ENCODE measurements around the gene ATG3.
"Not testable (repeated sequence)": the region's sequence is repeated elsewhere in the genome, so short reads cannot be mapped to it uniquely, and the experiment has no call there.

ATG3 gene

GRCh38 chr3:112524127-112524526 lies 37.6 kb downstream of the ATG3 start:
- H3K4me1 ChIP-seq (ENCODE audit: control extremely low read depth in 1 of 4, control insufficient read depth in 4 of 4, insufficient read depth in 4 of 4, low read length in 3 of 4): peaks cover 4 to 11% (median 5%) of the 10 kb centered on the region in 4 experiments
- H3K4me3 ChIP-seq (ENCODE audit: control insufficient read depth in 1 of 7, extremely low read depth in 1 of 7, insufficient read depth in 4 of 7, low read depth in 2 of 7, low read length in 6 of 7); H3K9me3 ChIP-seq (ENCODE audit: control extremely low read depth in 1 of 5, control insufficient read depth in 4 of 5, insufficient read depth in 2 of 5, low read depth in 1 of 5, low read length in 4 of 5); CTCF ChIA-PET; POLR2A ChIA-PET; DNase-seq; H3K27ac ChIP-seq (ENCODE audit: insufficient read depth in 1 of 2, low read depth in 1 of 2, low read length in 2 of 2, poor library complexity in 1 of 2, severe bottlenecking in 2 of 2); H3K27me3 ChIP-seq (replicated peaks in 2 of 5; ENCODE audit: control insufficient read depth in 4 of 5, insufficient read depth in 5 of 5, low read length in 4 of 5): not testable (repeated sequence)
- WGBS (ENCODE audit: insufficient coverage): no CpG with 5 or more reads among the region's 6 CpGs
- peaks cover 7 to 25% (median 9%) of the 10 kb centered on the region in 4 experiments for H3K36me3 ChIP-seq (ENCODE audit: control insufficient read depth in 4 of 4, insufficient read depth in 4 of 4, low read length in 3 of 4)

DNA sequence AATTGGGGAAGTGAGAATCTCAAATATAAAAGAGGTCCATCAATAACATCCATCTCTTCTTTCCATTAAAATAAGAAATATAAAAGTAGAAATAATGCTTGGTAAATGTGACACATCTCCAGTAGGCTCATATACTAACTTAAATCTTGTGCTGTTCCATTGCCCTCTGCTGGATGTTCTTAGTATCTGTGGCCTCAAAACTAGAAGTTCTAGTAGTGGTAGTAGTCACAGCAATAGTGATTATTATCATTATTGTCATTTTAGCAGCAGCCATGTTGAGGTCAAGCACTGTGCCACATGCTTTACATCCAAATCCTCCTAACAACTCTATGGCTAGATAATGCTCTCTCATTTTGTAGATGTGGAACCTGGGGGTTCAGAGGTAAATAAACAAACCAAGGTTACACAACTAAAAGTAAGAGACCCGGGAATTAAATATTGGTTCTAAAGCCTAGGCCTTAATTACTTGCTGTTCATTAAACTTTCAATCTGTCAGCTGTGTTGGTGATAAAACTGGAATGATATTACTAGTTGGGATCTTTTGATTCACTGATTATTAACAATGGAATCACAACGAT lies 42.2 kb downstream of the ATG3 start:
- Histone ChIP-seq H3K27ac (ENCODE audit: insufficient read depth in 1 of 2, low read depth in 1 of 2, low read length in 2 of 2, poor library complexity in 1 of 2, severe bottlenecking in 2 of 2) (no peak overlapping the region), H3K4me3 (ENCODE audit: control insufficient read depth in 1 of 7, extremely low read depth in 1 of 7, insufficient read depth in 4 of 7, low read depth in 2 of 7, low read length in 6 of 7) (no peak overlapping the region), H3K9me3 (ENCODE audit: control extremely low read depth in 1 of 5, control insufficient read depth in 4 of 5, insufficient read depth in 2 of 5, low read depth in 1 of 5, low read length in 4 of 5) (no peaks in the 10 kb centered on the region), H3K36me3 (ENCODE audit: control insufficient read depth in 4 of 4, insufficient read depth in 4 of 4, low read length in 3 of 4) (peaks cover 0 to 1% (median 0%) of the 10 kb centered on the region in 4 experiments), H3K4me1 (ENCODE audit: control extremely low read depth in 1 of 4, control insufficient read depth in 4 of 4, insufficient read depth in 4 of 4, low read length in 3 of 4) (peaks cover 4 to 15% (median 5%) of the 10 kb centered on the region in 4 experiments), H3K27me3 (replicated peaks in 2 of 5; ENCODE audit: control insufficient read depth in 4 of 5, insufficient read depth in 5 of 5, low read length in 4 of 5) (no peaks in the 10 kb centered on the region)
- ChIA-PET POLR2A (no interaction called here), CTCF (interaction anchor here (0.7 to 3.9 kb wide), 27 partner anchors 13 to 408 kb away, joined by 3 to 33 read pairs (median 4); partner anchors contain the start of genes CD200 and SLC9C1)
- WGBS (ENCODE audit: insufficient coverage): no CpG with 5 or more reads among the region's 2 CpGs
- peak; percentile 82 to 89 (median 87) for DNase-seq

DNA sequence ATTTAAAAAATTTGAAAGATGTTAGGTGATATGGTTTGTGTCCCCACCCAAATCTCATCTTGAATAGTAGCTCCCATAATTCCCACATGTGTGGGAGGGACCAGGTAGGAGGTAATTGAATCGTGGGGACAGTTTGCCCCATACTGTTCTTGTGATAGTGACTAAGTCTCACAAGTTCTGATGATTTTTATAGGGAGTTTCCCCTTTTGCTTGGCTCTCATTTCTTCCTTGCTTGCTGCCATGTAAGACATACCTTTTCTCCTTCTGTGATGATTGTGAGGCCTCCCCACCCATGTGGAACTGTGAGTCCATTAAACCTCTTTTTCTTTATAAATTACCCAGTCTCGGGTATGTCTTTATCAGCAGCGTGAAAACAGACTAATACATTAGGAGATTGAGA lies 42.8 kb downstream of the ATG3 start:
- POLR2A ChIA-PET; H3K36me3 ChIP-seq (ENCODE audit: control insufficient read depth in 4 of 4, insufficient read depth in 4 of 4, low read length in 3 of 4); H3K9me3 ChIP-seq (ENCODE audit: control extremely low read depth in 1 of 5, control insufficient read depth in 4 of 5, insufficient read depth in 2 of 5, low read depth in 1 of 5, low read length in 4 of 5); H3K27me3 ChIP-seq (replicated peaks in 2 of 5; ENCODE audit: control insufficient read depth in 4 of 5, insufficient read depth in 5 of 5, low read length in 4 of 5); H3K4me3 ChIP-seq (ENCODE audit: control insufficient read depth in 1 of 7, extremely low read depth in 1 of 7, insufficient read depth in 4 of 7, low read depth in 2 of 7, low read length in 6 of 7); H3K27ac ChIP-seq (ENCODE audit: insufficient read depth in 1 of 2, low read depth in 1 of 2, low read length in 2 of 2, poor library complexity in 1 of 2, severe bottlenecking in 2 of 2): not testable (repeated sequence)
- CTCF ChIA-PET: interaction anchor here (0.7 to 3.9 kb wide), 18 partner anchors 54 to 419 kb away, joined by 3 to 33 read pairs (median 3); partner anchors contain the start of gene CD200
- H3K4me1 ChIP-seq (ENCODE audit: control extremely low read depth in 1 of 4, control insufficient read depth in 4 of 4, insufficient read depth in 4 of 4, low read length in 3 of 4): peaks cover 4 to 15% (median 5%) of the 10 kb centered on the region in 4 experiments
- DNase-seq: peak; percentile 16 to 68 (median 55)
- no CpG with 5 or more reads among the region's 3 CpGs for whole genome bisulfite sequencing (ENCODE audit: insufficient coverage)

DNA sequence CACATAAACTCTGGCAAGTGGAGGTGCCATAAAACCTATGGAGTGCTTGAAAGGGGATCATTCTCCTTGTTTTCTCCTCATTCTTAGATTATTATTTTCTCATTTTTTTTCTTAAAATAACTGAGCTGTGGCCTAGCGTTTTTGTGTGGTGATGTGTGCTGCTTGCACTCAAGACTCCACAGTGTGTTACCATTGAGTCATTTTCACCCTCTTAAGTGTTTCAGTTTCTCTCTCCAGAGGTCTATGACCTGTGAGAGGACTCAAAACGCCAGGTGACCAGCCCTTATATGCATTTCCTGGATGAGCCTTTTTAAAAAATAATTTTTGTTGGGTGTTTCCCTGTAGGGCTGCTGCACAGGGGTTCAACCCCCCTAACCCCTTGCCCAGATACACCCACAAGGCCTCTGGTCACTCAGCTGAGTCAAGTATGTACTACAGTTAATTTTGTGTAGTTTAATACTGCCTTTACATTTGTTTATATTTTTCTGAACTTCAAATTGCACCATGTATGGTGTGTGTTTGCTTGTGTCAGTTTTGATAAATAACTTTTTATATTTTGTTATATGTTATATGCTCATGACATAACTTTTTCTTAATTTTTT lies 47.1 kb downstream of the ATG3 start:
- no peak overlapping the region for H3K4me3 ChIP-seq (ENCODE audit: control insufficient read depth in 1 of 7, extremely low read depth in 1 of 7, insufficient read depth in 4 of 7, low read depth in 2 of 7, low read length in 6 of 7)
- ChIA-PET POLR2A (no interaction called here), CTCF (interaction anchor here (0.9 to 1.6 kb wide), 3 partner anchors 48 to 221 kb away, joined by 4 to 6 read pairs (median 5); partner anchors contain the start of genes CD200 and SLC9C1)
- H3K27ac ChIP-seq (ENCODE audit: insufficient read depth in 1 of 2, low read depth in 1 of 2, low read length in 2 of 2, poor library complexity in 1 of 2, severe bottlenecking in 2 of 2): no peak overlapping the region
- H3K36me3 ChIP-seq (ENCODE audit: control insufficient read depth in 4 of 4, insufficient read depth in 4 of 4, low read length in 3 of 4): no peaks in the 10 kb centered on the region
- DNase-seq: no peak
- H3K4me1 ChIP-seq (ENCODE audit: control extremely low read depth in 1 of 4, control insufficient read depth in 4 of 4, insufficient read depth in 4 of 4, low read length in 3 of 4): peaks cover 0 to 4% (median 0%) of the 10 kb centered on the region in 4 experiments
- no peaks in the 10 kb centered on the region for H3K27me3 ChIP-seq (replicated peaks in 2 of 5; ENCODE audit: control insufficient read depth in 4 of 5, insufficient read depth in 5 of 5, low read length in 4 of 5)
- peaks cover 0 to 7% (median 2%) of the 10 kb centered on the region in 5 experiments for H3K9me3 ChIP-seq (ENCODE audit: control extremely low read depth in 1 of 5, control insufficient read depth in 4 of 5, insufficient read depth in 2 of 5, low read depth in 1 of 5, low read length in 4 of 5)
- no CpG with 5 or more reads among the region's 2 CpGs for WGBS (ENCODE audit: insufficient coverage)

- DNase-seq: peak in 1 of 3 donors; percentile 13
- peaks cover 0 to 9% (median 2%) of the 10 kb centered on the region in 5 experiments for H3K9me3 ChIP-seq (ENCODE audit: control extremely low read depth in 1 of 5, control insufficient read depth in 4 of 5, insufficient read depth in 2 of 5, low read depth in 1 of 5, low read length in 4 of 5)
- POLR2A ChIA-PET: no interaction called here
- no peak overlapping the region for H3K27ac ChIP-seq (ENCODE audit: insufficient read depth in 1 of 2, low read depth in 1 of 2, low read length in 2 of 2, poor library complexity in 1 of 2, severe bottlenecking in 2 of 2)
- CTCF ChIA-PET: no interaction called here
- no peak overlapping the region for H3K4me3 ChIP-seq (ENCODE audit: control insufficient read depth in 1 of 7, extremely low read depth in 1 of 7, insufficient read depth in 4 of 7, low read depth in 2 of 7, low read length in 6 of 7)
- H3K4me1 ChIP-seq (ENCODE audit: control extremely low read depth in 1 of 4, control insufficient read depth in 4 of 4, insufficient read depth in 4 of 4, low read length in 3 of 4): peaks cover 0 to 4% (median 2%) of the 10 kb centered on the region in 4 experiments
- H3K36me3 ChIP-seq (ENCODE audit: control insufficient read depth in 4 of 4, insufficient read depth in 4 of 4, low read length in 3 of 4): no peaks in the 10 kb centered on the region
- no peaks in the 10 kb centered on the region for H3K27me3 ChIP-seq (replicated peaks in 2 of 5; ENCODE audit: control insufficient read depth in 4 of 5, insufficient read depth in 5 of 5, low read length in 4 of 5)
Measured at GRCh38 chr3:112512320-112512719, 49.4 kb downstream of the ATG3 start.

DNA sequence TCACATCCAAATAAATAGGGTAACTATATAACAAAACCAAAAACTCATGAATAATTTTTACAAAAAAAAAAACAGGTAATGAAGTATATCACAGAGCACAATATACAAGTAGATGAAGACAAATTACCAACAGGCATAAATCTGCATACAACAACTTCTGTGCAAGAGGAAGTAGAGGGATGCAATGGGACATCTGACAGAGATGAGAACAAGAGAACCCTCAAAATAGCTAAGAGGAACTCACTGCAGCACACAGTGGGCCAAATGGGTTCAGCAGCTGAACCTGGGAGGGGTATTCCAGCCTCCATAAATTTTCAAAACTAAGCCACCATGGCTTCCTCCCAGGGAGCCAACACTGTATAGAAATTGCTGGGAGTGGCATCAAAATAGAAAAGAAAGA lies 52.9 kb downstream of the ATG3 start:
- ChIA-PET CTCF (no interaction called here), POLR2A (no interaction called here)
- Histone ChIP-seq H3K9me3 (ENCODE audit: control extremely low read depth in 1 of 5, control insufficient read depth in 4 of 5, insufficient read depth in 2 of 5, low read depth in 1 of 5, low read length in 4 of 5) (peaks cover 0 to 9% (median 2%) of the 10 kb centered on the region in 5 experiments), H3K4me1 (ENCODE audit: control extremely low read depth in 1 of 4, control insufficient read depth in 4 of 4, insufficient read depth in 4 of 4, low read length in 3 of 4) (peaks cover 0 to 6% (median 1%) of the 10 kb centered on the region in 4 experiments), H3K27ac (ENCODE audit: insufficient read depth in 1 of 2, low read depth in 1 of 2, low read length in 2 of 2, poor library complexity in 1 of 2, severe bottlenecking in 2 of 2) (no peak overlapping the region), H3K27me3 (replicated peaks in 2 of 5; ENCODE audit: control insufficient read depth in 4 of 5, insufficient read depth in 5 of 5, low read length in 4 of 5) (no peaks in the 10 kb centered on the region), H3K4me3 (ENCODE audit: control insufficient read depth in 1 of 7, extremely low read depth in 1 of 7, insufficient read depth in 4 of 7, low read depth in 2 of 7, low read length in 6 of 7) (no peak overlapping the region), H3K36me3 (ENCODE audit: control insufficient read depth in 4 of 4, insufficient read depth in 4 of 4, low read length in 3 of 4) (no peaks in the 10 kb centered on the region)
- peak in 1 of 3 donors; percentile 19 for DNase-seq

DNA sequence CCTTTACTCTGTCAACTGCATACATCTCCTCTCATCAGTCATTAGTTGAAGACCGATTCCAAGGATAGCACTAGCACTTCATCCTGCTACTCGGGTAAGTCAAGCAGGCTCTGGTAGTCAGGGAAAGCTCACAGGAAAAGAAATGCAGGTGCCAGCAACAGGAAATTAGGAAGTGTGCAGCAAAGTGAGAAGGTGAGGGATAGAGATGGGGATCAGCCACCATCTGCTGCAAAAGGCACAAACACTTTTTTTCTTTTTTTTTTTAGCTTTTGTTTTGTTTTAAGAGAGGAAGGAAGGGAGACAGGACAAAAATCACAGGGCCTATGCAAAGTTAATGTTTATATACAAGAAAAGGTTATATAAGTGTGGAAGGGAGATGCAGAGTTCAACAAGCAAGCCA lies 53.5 kb downstream of the ATG3 start:
- no peaks in the 10 kb centered on the region for H3K36me3 ChIP-seq (ENCODE audit: control insufficient read depth in 4 of 4, insufficient read depth in 4 of 4, low read length in 3 of 4)
- H3K9me3 ChIP-seq (ENCODE audit: control extremely low read depth in 1 of 5, control insufficient read depth in 4 of 5, insufficient read depth in 2 of 5, low read depth in 1 of 5, low read length in 4 of 5): peaks cover 0 to 6% (median 2%) of the 10 kb centered on the region in 5 experiments
- H3K27ac ChIP-seq (ENCODE audit: insufficient read depth in 1 of 2, low read depth in 1 of 2, low read length in 2 of 2, poor library complexity in 1 of 2, severe bottlenecking in 2 of 2): no peak overlapping the region
- no peaks in the 10 kb centered on the region for H3K27me3 ChIP-seq (replicated peaks in 2 of 5; ENCODE audit: control insufficient read depth in 4 of 5, insufficient read depth in 5 of 5, low read length in 4 of 5)
- ChIA-PET POLR2A (no interaction called here), CTCF (interaction anchor here (0.7 to 3.1 kb wide), 2 partner anchors 12 to 385 kb away, joined by 3 to 9 read pairs; no protein-coding TSS in a partner anchor)
- H3K4me1 ChIP-seq (ENCODE audit: control extremely low read depth in 1 of 4, control insufficient read depth in 4 of 4, insufficient read depth in 4 of 4, low read length in 3 of 4): peaks cover 0 to 6% (median 1%) of the 10 kb centered on the region in 4 experiments
- 86% methylated on average over 1 of the region's 2 CpGs for WGBS (ENCODE audit: insufficient coverage)
- DNase-seq: no peak
- no peak overlapping the region for H3K4me3 ChIP-seq (ENCODE audit: control insufficient read depth in 1 of 7, extremely low read depth in 1 of 7, insufficient read depth in 4 of 7, low read depth in 2 of 7, low read length in 6 of 7)
